HG03045 (cell line): ENCODE measurements around the gene ZNHIT1.
"Not testable (repeated sequence)": the region's sequence is repeated elsewhere in the genome, so short reads cannot be mapped to it uniquely, and the experiment has no call there.

Experiments
- ATAC-seq: cut with Tn5 transposase; IDR thresholded peaks from one replicate; pipeline ENCODE4 v1.9.1; 2021; ENCODE audit warnings: mild to moderate bottlenecking, moderate library complexity; ENCODE audit not compliant: unreplicated experiment

The ZNHIT1 gene

DNA sequence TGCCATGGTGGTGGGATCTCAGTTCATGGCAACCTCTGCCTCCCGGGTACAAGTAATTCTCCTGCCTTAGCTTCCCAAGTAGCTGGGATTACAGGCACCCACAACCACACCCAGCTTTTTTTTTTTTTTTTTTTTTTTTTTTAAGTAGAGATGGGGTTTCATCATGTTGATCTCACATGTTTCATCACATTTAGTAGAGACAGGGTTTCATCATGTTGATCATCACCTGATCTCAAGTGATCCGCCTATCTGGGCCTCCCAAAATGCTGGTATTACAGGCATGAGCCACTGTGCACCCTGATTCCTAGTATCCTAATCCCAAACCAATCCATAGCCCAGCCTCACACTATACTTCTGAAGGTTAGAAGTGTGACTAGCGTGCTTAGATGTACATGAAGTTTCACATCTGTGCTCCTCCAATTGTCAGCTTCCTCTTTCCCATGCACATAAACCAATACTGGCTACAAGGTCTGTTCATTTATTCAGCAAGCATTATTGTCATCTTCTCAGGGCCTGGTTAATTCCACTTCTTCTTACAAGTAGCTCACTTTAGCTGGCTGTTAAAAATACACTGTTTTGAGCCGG is 31.0 kb upstream of the ZNHIT1 start:
- ATAC-seq, result no peak

DNA sequence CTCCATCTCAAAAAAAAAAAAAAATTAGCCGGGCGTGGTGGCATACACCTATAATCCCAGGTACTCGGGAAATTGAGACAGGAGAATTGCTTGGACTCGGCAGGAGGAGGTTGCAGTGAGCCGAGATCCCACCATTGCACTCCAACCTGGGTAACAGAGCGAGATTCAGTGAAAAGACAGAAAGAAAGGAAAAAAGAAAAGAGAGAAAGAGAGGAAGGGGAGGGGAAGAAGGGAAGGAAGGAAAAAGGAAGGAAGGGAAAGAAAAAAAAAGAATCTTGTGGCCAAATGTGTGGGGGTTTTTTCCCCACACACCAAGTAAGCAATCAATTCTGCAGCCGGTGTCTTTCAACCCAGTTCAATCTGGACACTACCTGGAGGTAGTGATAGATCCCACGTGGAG is 28.9 kb upstream of the ZNHIT1 start:
- no peak for ATAC-seq

DNA sequence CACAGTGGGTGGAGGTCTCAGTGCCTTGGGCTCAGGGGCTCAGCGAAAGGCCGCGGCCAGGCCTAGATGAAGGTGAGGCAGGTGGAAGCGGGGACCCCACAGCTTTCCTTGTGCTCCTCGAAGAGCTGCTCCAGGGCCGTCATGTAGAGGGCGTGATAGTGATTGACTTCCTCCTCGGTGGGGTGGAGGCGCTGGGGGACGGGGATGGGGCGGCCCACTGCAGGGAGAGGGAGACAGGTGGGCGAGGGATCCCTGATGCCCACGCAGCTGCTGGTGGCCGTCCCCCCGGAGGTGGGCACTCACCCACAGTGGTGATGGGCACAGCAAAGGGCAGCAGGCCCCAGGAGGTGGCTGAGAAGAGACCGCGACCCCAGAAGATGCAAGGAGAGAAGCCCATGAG is 22.1 kb upstream of the ZNHIT1 start:
- ATAC-seq, result no peak

DNA sequence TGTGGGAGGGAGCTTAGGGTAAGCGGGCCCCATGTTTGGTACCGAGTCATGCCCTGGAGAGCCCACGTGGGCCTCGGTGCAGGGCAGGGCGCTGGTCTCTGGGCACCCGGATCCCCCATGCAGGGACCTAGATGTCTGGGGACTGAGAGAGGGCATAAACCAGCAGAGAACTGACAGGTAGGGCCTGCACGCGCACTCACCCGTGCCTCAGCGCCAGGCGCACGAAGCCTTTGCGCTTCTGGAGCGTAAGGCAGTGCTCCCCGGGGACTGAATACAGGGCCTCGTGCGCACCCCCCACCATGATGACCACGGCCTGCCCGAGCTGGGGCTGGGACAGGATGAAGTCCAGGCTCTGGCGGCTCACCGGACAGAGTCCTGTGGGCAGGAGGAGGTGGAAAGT is 20.0 kb upstream of the ZNHIT1 start:
- no peak for ATAC-seq

DNA sequence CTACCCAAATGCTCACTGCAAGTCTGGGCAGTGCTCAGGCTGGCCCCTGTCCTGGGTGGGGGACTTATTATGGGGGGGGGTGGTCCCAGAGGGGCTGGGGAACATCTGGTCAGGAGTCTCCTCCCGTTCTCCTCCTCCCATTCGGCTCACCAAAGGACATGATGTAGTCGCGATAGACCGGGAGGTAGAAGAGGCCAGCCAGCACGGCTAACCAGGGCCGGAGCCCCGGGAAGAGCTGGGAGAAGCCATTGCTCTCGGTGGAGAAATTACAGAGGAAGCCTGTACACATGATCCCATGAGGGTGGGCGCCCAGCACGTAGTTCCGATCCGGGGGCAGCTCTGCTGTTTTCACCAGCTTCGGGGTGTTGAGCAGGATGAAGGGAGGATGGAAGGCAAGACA is 19.5 kb upstream of the ZNHIT1 start:
- ATAC-seq, result no peak

DNA sequence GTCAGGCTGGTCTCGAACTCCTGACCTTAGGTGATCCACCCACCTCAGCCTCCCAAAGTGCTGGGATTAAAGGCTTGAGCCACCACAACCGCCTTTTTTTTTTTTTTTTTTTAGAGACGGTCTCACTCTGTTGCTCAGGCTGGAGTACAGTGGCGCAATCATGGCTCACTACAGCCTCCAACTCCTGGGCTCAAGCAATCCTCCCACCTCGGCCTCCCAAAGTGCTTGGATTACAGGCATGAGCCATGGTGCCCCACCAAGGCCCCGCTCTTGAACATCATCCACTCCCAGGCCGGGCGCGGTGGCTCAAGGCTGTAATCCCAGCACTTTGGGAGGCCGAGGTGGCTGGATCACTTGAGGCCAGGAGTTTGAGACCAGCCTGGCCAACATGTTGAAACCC is 18.4 kb upstream of the ZNHIT1 start:
- ATAC-seq, result not testable (repeated sequence)

DNA sequence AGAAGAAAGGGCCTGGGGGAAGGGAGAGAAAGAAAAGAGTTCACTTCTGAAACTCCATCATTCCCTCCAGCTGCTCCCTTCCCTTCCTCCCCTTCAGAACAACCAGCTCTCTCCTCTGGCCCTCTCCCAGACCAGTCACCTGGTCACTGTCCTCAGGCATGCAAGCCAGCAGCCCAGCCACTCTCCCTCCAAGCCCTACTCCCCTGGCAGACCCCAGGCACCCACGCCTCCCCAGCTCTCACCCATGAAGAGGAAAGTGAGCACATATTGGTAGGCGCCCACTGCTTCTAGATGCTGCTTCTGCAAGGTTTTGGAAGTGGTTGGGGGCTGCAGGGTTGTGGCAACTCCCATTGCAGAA is 17.5 kb upstream of the ZNHIT1 start:
- ATAC-seq, result no peak

DNA sequence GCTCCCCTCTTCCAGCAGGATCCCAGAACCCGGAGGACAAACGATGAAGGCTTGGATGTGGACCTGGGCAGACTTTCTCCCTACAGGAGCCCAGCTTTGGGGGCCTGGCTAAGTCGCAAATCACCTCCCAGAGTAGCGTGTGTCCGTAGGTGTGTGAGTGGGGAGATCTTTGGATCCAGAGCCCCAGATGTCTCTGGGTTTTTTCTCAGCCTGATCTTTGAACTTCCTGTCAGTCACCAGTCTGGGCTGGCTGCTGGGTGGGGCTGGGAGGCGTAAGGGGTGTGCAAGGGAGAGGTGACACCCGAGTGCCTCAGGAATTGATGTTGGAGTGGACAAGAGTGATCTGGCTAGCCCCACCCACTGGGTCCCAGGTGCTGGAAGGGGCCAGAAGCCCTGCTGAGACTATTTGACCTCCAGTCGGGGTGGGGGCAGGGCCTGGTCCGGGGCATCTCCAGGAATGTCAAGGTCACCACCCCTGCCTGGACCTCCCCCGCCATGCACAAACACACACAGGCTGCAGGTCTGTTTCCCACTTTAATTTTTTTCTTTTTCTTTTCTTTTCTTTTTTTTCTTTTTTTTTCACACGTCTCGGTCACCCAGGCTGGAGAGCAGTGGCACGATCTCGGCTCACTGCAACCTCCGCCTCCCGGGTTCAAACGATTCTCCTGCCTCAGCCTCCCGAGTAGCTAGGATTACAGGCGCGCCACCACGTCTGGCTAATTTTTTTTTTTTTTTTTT is 16.9 kb upstream of the ZNHIT1 start, which contains the start of gene MOGAT3:
Gene MOGAT3 (minus strand): TSS at position 175 of the 738 bp plus-strand sequence. CDS start 182 bp downstream, outside the sequence.
- ATAC-seq, result no peak

DNA sequence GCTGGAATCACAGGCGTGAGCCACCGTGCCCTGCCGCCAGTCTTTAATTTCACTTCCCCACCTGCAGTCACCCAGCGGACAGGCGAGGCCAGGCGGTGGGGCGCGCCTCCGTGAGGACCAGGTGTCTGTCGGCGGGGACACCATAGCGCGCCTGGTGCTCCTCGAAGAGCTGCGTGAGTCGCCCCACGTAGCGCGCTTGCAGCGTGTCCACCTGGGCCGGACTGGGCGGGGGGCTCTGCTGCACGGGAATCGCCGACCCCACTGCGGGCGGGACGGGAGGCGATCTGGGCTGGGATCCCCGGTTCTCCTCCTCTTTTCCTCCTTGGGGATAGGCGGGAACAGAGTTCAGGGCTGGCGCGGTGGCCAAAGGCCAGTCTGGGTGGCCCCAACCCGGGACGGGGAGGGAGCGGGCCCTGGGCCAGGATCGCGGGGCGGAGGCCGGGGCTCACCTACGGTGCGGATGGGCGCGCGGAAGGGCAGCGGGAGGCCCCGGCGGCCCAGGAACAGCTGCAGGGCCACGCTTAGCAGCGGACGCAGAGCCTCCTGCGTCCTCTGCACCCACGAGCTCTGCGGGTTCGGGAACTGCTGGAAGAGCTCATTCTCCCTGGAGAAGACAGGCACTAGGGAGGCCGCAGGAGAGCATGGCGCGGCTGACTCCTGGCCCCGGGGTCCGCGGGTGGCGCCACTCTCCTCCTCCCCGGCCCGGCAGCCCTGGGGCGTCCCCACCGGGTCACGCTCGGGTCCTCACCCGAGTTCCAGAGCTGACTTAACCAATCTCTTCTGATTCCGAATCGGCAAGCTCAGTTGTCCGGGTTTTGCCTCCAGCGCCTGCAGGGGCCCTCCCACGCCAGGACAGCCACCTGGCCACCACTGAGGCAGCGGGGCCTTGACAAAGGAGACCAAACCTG is 16.0 kb upstream of the ZNHIT1 start:
- no peak for ATAC-seq

DNA sequence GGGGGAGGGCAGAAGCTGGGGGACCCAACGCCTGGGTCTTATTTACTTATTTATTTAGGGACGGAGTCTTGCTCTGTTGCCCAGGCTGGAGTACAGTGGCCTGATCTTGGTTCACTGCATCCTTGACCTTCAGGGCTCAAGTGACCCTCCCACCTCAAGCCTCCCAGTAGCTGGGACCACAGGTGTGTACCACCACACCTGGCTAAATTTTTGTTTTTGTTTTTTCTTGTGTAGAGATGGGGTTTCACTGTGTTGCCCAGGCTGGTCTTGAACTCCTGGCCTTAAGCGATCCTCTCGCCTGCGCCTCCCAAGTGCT is 15.4 kb upstream of the ZNHIT1 start:
- no peak for ATAC-seq

DNA sequence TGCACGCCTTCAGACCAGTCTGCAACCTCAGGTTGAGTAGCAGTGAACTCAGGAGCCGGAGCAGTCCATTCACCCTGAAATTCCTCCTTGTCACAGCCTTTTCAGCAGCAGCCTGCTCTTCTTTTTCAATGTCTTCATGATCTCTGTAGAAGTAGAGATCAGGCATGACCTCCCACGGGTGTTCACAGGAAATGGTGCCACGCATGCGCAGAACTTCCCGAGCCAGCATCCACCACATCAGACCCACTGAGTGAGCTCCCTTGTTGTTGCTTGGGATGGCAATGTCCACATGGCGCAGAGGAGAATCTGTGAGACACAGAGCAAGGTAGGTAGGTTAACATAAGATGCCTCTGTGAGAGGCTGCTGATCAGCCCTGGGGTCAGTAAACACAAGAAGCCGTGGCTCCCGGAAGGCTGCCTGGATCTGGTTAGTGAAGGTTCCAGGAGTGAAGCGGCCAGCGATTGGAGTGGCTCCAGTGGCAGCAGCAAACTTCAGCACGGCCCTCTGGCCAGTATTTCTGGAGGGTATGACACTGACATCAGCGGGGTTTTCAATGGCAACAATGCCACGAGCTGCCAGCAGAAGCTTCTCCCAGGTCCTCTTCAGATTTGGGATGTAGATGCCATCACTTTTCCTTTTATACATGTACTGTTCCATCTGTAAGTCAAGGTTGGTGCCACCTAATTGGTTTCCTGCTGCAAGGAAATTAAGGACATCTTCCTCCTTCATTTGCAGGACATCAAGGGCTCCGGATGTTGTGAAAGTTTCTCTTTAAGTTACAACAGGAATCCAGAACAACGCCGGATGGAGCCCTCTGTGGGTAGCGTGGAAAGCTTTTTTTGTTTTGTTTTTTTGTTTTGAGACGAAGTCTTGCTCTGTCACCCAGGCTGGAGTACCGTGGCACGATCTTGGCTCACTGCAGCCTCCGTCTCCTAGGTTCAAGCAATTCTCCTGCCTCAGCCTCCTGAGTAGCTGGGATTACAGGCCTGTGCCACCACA is 13.9 kb upstream of the ZNHIT1 start:
- ATAC-seq, result not testable (repeated sequence)

DNA sequence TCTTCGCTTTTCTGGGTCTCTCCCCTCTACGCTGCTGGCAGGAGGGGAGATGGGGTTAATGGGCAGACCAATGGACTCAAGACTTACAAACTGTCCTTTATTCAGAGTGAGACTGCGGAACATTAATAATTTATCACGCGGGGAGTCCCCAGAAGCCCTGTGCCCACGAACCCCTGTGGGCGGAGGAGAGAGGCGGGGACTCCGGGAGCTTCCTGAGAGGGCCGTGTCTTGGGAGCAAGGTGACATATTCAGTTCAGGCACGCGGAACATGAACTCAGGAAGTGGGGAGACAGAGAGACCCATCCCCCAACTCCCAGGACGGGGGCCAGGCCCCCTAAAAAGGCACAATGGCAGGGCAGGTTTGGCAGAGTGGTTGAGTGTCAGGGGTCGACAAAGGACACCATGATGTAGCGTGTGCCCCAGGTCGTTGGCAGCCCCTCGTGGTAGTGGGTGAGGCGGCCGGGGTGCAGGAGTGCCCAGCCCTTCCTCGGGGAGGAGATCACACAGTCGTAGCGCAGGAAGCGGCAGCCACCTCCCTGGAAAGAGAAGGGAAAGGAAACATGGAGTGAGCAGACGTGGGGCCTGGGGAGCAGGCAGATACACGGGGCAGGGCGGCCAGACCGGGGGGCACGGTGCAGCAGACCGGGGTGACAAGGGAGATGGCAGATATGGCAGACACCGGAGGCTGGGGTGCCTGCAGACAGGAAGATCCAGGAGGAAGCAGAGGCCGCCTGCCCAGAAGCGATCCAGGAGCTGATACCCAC is 11.9 kb upstream of the ZNHIT1 start:
- no peak for ATAC-seq

DNA sequence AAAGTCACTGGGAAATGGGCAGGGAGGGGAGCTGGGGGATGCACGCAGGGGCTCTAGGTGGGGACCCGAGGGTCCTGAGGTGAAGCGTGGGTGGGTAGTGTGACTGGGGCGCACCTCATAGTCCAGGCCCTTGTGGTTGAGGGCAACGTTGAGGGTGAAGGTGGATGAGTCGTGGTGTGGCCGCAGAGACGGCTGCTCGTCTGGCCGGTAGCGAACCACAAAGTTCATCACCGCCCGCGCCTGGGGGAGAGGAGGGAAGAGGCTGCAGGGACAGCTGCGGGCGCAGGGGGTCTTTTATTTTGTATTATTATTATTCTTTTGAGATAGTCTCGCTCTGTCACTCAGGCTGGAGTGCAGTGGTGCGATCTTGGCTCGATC is 11.3 kb upstream of the ZNHIT1 start:
- ATAC-seq, result no peak

DNA sequence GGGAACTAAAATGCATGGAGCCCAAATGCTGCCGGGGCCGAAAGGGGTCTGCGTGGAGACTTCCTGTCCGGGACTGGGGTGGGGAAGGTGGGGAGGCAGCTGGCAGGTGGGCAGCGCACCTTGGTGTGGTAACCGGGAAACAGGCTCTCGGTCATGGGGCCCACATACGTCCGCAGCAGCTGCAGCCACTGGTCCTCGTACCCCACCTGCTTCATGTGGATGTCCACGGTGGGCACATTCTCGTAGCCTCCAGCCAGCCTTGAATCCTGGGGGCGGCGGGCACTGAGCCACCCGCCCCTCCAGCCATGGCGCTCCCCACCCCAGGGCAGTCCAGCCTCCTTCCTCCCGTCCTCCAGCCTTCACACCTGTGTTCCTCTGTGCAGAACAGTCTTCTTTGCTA is 10.5 kb upstream of the ZNHIT1 start:
- ATAC-seq, result no peak

DNA sequence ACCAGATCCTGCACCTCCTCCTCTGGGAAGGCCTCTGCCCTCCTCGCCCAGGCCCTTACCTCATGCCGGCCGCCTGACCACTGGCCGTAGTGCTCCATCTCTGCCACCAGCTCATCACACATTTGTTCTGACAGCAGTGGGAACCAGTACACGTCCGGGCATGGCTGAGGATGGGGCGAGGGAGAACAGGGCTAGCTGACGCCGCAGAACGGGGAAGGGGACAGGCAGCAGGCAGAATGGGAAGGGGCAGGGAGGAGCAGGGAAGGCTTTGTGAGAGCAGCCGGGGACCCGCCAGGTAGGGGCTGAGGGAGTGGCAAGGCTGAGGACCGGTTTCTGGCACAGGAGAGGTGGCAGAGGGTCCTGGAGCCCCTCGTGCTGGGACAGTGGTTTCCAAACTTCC is 9.2 kb upstream of the ZNHIT1 start:
- no peak for ATAC-seq

DNA sequence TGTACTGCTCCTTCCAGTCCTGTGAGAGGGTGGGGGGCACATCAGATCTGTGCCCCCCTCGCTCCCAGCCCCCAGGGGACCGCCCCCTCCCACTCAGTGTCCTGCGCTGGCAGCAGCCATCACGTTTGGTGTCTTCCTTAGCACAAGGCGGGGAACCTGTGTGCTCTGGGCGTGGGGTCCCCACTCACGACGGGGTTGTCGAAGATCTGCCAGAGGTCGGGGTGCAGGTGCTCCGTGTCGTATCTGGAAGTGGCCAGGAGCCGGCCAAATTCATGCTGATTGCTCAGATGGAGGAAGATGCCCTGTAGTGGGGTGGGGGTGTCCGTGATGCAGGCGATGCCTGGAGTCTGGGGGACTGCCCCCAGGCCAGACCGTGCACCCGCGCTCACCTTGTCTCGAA is 7.8 kb upstream of the ZNHIT1 start:
- no peak for ATAC-seq

DNA sequence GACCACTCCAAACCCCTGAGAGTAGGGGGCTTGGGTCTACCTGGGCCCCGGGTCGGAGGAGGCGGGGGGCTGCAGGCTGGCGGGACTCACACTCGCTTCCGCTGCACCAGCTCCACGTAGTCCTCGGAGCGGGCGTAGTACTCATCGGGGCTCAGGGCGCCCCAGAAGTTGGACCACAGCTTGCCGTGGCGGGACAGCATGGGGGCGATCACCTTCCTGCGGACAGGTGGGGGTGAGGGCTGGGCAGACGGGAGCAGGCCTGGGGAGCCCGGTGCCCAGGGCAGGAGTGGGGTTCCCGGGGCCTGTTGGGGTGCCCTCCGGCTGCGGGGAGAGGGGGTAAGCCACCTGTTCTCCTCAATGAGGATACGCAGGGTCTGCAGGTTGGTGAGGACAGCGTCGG is 6.5 kb upstream of the ZNHIT1 start:
- ATAC-seq, result no peak

DNA sequence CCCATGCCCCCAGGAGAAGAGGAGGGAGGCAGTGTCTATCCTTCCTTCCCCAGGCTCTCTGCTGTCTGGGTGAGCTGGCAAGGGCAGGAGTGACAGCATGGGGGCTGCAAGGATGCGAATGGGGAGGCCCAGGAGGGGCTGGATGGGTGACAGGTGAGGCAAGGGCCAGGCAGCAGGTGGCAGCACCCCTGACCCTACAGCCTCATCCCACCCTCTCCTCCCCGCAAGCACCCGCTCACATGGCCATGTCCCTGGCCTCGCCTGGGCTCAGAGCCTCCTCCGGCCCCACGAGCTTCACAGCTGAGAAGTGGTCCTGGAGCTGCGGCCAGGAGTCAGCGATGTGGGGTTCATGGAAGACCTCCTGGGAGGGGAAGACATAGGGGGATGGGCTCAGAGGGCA is 6.0 kb upstream of the ZNHIT1 start:
- no peak for ATAC-seq

DNA sequence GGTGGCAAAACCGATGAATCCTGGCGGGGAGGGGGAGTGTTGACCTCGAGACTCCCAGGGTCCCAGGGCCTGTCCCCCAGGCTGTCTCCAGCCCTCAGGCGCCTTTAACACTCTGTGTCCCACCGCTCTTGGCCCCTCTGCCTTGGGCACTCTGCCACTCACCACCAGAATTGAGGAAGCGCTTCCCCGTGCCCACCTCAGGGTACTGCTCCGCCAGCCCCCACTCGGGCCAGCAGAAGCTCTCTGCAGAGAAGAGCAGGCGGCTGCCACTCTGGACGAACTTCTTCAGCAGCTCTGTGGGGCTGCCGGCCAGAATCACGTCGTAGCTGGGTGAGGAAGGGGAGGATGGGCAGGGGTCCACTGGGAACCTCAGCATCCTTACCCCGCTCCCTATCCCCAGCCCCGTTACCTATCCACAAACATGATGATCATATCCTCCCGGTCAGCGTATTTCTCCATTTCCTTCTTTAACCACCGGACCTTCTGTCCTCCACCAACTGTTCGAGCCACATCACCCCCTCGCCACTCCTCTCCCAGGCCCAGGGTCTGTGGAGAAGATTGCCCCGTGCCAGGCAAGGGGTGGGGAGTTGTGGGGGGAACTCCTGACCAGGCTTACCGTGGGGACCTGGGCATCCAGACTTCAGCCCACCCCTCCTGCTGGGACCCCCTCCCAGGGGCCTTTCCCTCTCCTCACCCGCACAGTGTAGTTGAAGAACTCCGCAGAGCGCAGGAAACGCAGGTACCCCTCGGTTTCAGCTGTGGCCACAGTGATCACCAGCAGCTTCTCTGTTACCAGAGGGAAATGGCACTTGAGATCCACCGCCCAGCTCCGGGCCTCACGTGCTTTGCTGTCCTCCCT is 1.7 kb upstream of the ZNHIT1 start:
- ATAC-seq, result no peak
